Measurements from ENCODE around the gene C10orf53.

C10orf53 gene

DNA sequence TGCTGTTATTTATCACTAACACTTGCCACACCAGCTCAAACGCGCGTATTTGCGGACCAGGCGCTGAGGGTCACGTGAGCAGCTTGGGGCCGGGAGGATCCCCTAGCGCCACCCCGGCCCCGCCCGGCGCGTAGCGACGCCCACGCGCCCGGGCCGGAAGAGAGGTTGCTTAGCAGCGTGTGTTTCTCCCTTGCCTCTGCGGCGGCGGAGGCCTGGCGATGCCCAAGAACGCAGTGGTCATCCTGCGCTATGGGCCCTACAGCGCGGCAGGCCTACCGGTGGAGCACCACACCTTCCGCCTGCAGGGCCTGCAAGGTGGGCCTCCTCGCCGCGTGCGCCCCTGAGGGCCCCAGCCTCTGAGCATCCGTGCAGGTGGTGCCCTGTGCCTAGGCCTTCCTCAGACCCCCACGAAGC, at the start of gene C10orf53:
Gene C10orf53, plus strand, starts transcription at position 172 of the 414 bp plus-strand sequence. Its CDS starts 47 bp downstream, at position 219.
- no peak for DNase-seq

DNA sequence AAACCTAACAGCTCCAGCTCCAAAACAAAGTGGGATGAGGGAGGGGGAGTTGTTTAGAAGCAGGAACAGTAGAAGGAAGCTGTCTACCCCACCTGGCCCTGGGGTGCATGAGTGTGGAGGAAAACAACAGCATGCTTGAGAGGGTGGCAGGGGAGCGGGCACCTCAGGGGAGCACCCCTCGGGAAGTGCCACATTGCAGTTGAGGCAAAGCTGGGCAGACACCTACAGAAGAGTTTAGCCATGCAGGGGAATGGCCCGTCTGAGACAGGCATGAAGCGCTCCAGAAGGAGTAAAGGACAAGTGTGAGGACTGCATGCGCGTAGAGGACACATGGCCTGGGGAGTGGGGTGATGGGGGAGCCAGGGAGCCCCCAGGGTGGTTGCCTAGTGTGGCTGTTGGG, 47.5 kb upstream of the C10orf53 start:
- no peak for DNase-seq

DNA sequence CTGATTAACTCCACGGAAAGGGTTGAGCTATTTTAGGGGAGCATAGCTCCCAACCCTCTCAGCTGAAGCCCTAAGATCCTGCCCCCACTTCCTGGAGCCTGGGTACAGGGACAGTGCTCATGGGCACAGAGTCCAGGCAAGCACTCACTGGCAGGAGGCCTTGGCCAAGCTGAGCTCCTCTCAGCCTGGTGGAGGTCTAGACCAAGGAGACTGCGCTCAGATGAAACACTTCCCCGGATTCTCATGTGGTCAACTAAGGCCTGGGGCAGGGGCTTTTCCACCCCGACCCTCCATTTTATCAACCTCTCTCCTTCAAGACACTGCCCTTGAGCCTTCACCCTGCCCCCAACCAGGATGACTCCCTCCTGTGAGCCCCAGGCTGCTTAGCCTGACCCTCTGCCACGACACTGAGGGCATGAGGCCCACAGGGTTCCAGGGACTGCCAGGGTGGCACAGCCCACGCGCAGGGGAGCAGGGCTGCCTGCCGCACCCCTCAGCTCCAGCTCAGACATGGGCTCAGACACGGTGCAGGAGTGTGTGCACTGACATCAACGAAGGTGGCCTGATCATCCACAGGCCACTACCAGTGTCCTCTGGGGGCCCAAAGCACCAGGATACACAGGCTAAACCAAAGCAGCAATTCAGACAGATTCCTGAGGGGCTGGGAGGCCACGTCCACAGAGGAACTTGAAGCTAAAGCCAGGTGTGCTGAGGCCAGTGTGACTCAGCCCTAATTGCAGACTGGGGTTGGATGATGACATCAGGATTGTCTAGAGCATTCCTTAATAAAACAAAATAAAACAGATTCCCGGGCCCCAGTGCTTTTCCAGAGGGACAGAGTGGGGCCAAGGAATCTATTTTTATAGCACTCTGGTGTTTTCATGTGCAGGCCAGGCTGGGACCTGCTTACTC, 46.8 kb upstream of the C10orf53 start:
- no peak for DNase-seq

DNA sequence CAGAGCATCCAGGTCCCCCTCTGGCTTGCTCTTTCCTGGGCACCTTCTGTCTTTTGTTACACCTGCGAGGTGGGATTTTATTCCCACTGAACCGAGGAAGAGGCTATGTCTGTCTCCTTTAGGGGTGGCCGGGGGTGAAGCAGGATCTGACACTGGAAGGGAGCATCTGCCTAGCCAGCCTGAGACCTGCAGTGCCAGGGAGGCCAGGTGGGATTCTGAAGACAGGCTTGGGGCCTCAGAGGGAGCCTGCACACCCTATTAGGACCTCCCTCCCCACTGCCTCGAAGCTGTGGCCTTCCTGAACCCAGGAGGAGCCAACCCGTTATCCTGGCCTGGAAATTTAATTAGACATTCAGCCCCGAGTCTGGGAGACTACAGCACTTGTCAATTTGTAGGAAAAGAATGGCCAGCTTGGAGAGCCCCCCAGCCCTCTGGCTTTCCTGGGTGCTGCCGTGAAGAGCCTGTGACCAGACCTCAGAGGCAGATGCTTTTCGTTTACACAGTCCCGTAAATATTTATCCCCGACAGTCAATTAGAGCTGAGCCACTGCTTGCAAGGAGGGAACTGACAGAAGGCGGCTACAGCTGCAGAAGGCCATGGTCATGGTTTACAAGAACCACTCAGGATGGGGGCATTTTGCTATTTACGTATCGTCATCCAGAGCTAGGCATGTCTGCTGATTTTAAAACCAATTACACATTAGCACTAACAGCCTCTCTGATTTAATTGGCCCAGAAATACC, 46.0 kb upstream of the C10orf53 start:
- no peak for DNase-seq

DNA sequence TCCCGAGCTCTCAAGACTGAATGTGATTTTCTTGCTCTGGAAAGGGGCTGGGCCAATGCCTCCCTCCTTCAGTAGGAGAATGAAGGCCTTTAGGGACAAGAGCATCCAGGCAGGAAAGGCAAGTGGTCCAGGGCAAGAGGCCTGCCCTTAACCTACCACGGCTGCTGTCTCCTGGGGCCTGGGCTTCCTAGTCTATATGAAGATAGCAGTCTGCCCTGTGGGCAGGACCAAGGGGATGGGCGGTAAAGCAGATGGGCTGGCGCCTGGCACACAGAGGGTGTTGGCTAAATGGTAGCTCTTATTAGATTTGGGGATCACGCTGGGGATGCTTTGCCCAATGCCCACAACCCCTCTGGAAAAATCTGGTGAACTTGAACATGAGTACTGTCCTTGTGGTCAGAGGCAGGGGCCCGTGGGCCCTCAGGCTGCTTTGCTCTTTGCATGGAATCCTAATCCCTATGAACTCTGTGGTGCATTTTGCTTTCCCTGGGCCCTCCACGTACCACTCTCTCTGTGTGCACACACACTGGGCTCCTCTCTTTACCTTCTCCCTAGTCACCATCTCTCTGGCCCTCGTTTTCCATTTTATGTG, 45.3 kb upstream of the C10orf53 start:
- DNase-seq = no peak

GRCh38 chr10:49642311-49642710, 37.1 kb upstream of the C10orf53 start:
- DNase-seq = no peak

GRCh38 chr10:49643241-49644034, 36.0 kb upstream of the C10orf53 start:
- DNase-seq = no peak

GRCh38 chr10:49644035-49644646, 35.3 kb upstream of the C10orf53 start:
- DNase-seq = no peak

DNA sequence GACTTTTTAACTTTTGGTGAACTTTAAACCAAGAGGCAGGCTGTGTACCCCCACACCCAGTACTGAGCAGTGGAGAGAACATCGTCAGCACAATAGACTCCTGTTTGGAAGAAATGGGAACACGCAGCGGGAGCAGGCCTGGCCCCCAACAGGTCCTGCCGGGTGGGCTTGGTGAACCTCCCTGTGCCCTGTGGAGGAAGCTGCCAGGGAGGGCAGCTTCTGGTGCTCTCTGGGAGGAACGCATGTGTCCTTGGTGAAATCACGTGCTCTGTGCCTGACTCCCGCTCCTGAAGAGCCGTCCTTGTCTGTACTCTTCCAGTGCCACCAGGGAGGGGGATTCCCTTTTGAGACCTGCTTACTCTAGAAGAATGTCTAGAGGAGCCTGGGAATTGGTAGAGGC, 34.0 kb upstream of the C10orf53 start:
- DNase-seq = no peak

DNA sequence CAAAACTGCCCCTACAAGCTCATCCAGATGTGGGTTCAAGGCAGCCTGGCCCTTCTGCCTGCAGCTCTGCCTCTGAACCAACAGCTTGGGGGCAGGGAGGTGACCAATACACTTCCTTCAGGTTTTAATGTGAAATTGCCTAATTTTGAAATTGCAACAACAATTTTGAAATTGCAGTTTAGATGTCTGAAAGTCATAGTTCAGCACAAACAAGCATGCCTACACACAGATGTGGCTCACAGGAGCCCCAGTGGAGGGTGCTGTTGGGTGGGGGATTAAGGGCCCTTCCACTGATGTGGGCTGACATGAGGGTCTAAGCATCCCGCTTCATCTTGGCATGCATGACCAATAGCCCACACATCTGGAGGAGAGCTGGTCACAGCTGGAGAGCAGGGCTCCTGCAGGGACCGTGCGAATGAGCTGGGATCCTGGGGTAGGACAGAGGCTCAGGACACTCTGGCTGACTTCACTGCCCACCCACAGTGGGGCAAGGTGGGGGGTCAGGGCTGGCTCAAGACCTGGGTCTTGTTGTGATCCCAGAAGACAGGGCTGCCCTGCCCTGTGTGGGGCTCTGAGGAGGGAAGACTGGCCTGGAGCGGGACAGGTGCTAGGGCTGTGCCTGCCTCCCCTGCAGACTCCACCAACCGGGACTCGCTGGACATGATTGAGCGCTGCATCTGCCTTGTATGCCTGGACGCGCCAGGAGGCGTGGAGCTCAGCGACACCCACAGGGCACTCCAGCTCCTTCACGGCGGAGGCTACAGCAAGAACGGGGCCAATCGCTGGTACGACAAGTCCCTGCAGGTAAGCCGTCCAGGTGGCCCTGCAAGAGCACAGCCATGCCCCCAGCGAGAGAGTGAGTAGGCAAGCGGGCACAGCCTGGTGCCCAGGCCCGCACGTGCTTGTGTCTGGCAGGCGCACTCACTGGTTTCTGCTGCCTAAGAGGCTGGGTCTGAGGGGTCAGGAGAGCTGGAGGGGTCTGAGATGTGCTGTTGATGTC, 33.3 kb upstream of the C10orf53 start:
- DNase-seq = no peak

DNA sequence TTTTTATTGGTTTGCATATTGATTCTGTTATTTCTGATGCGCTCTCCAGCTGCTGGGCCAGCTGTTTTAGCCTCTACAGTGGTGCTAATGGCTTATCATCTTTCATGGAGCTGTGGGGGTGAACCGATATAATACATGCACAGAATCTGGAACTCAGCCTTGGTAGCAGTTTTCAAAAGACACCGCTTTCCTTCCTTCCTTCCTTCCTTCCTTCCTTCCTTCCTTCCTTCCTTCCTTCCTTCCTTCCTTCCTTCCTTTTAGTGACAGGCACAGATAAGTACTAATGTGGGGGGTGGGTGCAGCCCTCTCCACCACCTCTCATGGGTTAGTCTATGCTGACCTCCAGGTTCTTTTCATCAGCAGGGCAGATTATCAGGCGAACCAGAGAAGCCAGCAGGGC, 31.9 kb upstream of the C10orf53 start:
- no peak for DNase-seq

DNA sequence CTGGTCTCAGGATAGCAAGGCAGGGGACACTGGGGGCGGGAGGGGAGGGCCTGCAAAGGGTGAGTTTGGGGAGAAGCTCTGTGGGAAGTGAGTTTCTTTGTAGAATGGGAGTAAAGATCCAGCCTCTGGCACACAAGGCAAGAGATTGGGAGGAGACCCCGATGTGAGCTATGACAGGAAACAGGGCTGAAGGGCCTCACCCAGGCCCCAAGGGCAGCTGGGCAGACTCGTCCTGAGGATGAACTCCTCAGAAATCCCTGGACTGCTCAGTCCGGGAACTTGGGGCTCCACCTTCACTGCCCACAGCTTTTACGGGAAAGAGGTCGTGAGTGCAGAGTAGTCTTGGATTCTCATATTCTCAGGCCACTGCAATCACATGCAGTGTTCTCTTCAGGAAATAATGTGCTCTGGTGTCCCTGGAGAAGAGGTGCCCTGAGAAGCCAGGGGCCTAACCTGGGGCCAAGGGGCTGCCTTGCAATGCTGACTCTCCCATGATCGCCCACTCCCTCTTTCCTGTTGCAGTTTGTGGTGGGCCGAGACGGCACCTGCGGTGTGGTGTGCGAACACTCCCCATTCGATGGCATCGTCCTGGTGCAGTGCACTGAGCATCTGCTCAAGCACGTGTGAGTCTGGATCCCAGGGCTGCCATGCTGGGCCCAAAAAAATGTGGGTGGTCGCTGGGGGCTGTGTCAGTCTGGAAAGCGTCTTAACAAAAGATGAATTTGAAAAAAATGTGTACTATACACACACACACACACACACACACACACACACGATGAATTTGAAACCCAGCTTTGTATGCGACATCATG, 31.3 kb upstream of the C10orf53 start:
- no peak for DNase-seq

- DNase-seq = no peak
Observed at GRCh38 chr10:49649294-49649693, 30.2 kb upstream of the C10orf53 start.

DNA sequence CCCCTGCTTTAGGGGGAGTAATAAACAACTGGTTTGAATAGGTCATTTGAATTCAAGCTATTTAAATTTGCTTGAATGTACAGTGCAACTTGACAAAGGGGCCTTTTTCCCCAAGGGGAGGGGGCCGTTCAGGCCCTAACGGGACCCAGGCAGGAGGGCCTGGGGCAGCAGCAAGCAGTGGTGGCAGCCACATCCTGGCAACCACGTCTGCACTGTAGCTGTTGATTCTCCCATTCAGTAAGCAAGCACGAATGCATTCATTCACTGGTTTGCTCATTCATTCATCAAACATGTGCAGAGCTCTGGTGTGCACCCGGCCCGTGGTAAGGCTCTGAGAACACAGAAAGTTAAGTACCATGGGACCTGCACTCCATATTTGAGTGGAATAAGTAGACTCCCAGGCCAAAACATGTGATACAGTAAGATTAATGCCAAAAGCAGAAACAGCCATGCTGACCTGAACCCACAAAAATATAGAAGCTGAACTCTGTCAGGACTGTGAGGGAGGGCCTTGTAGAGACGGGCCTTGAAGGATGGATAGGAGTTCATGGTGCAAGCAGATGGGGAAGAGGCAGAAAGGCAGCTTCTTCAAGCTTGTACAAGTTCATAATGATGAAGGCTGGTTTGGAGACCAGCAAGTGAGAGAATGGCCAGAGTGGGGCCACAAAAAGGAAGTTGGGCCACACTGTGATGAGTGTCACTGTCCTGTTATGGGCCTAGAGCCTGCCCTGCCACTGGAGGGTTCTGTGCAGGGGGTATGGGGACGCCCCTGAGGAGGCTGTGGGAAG, 29.3 kb upstream of the C10orf53 start:
- no peak for DNase-seq

DNA sequence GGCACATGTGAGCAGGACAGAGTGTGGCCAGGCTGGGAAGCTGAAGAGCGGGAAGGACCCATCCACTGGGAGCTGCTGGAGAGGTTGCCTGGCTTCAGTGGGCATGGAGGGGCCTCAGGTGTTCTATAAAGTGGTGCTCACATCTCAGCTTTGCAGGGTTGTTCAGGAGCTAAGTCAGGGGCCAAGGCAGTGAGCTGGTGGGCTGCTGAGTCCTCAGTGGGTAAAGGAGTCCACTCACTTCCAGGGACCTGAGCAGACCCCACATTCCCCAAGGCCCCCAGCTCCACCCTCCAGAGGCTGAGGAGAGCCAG, 28.8 kb upstream of the C10orf53 start:
- DNase-seq = no peak

DNA sequence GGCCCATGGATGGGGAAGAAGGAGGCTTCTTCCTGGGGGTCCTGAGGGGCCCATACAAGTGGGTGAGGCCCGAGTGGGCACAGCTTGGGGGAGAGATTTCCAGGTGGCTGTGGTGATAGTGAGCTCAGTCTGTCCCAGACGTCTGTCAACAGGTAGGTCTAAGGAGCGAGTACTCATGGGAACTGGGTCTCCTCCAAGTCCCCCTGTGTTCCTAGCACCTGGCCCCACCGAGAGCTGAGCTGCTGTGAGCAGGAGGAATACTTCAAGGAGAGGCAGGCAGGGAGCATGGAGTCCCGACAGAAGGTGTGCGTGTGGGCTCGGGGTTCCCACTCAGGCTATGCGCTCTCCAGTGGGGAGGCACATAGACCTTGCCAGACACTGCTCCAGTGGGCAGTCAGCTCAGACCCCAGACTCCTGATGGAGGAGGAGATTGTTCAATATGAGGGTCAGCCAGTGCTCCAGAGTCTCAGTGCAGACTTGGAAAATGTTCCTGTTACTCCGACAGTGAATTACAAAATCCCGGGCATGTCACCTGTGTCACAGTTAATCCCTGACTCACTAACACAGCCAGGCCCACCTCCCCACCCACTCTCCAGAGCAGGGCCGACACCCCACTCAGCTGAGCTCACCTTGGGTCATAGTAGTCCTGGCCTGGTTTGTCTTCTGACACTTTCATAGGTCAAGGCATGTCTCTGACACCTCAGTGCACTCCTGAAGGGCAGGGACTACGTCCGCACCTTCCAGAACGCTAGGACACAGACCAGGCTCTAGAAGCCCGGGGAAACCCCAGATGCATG, 28.2 kb upstream of the C10orf53 start:
- no peak for DNase-seq

GRCh38 chr10:49651917-49652316, 27.5 kb upstream of the C10orf53 start:
- DNase-seq = no peak

- no peak for DNase-seq
Observed at GRCh38 chr10:49652421-49653272, 26.8 kb upstream of the C10orf53 start.

All from amniotic stem cell (primary cell).